ENCODE data around the gene MRPL52. TPM values are rescaled to one million over a fixed set of nuclear protein-coding genes. Genes with fewer than 3 reads are reported as not detected.

The MRPL52 gene
- total and polyA plus RNA-seq, 2 of the 13 experiments (the other 11 are each of a cell fraction or from before 2014, with no cell fraction given) = 118 to 329 TPM

- no peak for TF ChIP-seq NCOR1 (IDR thresholded peaks at IDR 0.05; ENCODE audit: borderline replicate concordance, low read length)
- no peak for TF ChIP-seq ZNF530 (CRISPR knock-in tag; IDR thresholded peaks at IDR 0.05; ENCODE audit: low read depth)
- TF ChIP-seq KIAA2018 (CRISPR knock-in tag; IDR thresholded peaks at IDR 0.05; ENCODE audit: borderline replicate concordance) = peak; percentile 92; the same call in 1 of the 2 replicates
- no peak; the same call in 1 of the 2 replicates for TF ChIP-seq ZNF704 (CRISPR knock-in tag; IDR thresholded peaks at IDR 0.05; ENCODE audit: borderline replicate concordance)
- TF ChIP-seq ZBTB4 (CRISPR knock-in tag; IDR thresholded peaks at IDR 0.05; ENCODE audit: borderline replicate concordance) = no peak
- peak; percentile 89 for TF ChIP-seq MXD1 (CRISPR knock-in tag; IDR thresholded peaks at IDR 0.05)
- TF ChIP-seq ZSCAN25 (CRISPR knock-in tag; IDR thresholded peaks at IDR 0.05) = no peak; the same call in 1 of the 2 replicates
- peak; percentile 71; the same call in 1 of the 2 replicates for TF ChIP-seq ZFYVE20 (CRISPR knock-in tag; IDR thresholded peaks at IDR 0.05; ENCODE audit: borderline replicate concordance, low read depth)
- peak; percentile 99 for TF ChIP-seq ZNF782 (CRISPR knock-in tag; IDR thresholded peaks at IDR 0.05; ENCODE audit: borderline replicate concordance)
- TF ChIP-seq ZNF121 (CRISPR knock-in tag; IDR thresholded peaks at IDR 0.05) = no peak
- no peak for TF ChIP-seq CENPT (CRISPR knock-in tag; IDR thresholded peaks at IDR 0.05; ENCODE audit: low read depth)
- peak; percentile 97 for TF ChIP-seq ZNF101 (CRISPR knock-in tag; IDR thresholded peaks at IDR 0.05; ENCODE audit: borderline replicate concordance, low read depth)
These were observed 8.3 kb upstream of the MRPL52 start (continued) for GRCh38 chr14:22821193-22822015.

Data from HepG2 (cell line).